Measurements from ENCODE around the gene KCNK13.
"Not testable (repeated sequence)": the region's sequence is repeated elsewhere in the genome, so short reads cannot be mapped to it uniquely, and the experiment has no call there.

KCNK13 gene

GRCh38 chr14:90061685-90062126 is at the start of gene KCNK13:
Gene KCNK13 (plus strand): TSS chr14:90061994. CDS start chr14:90062206, 212 bp downstream.
- peak; percentile 74 for DNase-seq

GRCh38 chr14:90017371-90017770 is 44.4 kb upstream of the KCNK13 start:
- no peak for DNase-seq

- no peak for DNase-seq
These were observed 41.8 kb upstream of the KCNK13 start for GRCh38 chr14:90019824-90020523.

- DNase-seq: peak; percentile 63
These were observed 38.5 kb upstream of the KCNK13 start for GRCh38 chr14:90023176-90023896.

GRCh38 chr14:90024910-90025309 is 36.9 kb upstream of the KCNK13 start:
- no peak for DNase-seq

- not testable (repeated sequence) for DNase-seq
These were observed 35.2 kb upstream of the KCNK13 start for GRCh38 chr14:90026608-90027007.

- no peak for DNase-seq
These were observed 34.0 kb upstream of the KCNK13 start for GRCh38 chr14:90027842-90028241.

- DNase-seq: no peak
These were observed 27.6 kb upstream of the KCNK13 start for GRCh38 chr14:90034156-90034555.

GRCh38 chr14:90034835-90035525 is 26.8 kb upstream of the KCNK13 start:
- no peak for DNase-seq

- DNase-seq: no peak
These were observed 22.4 kb upstream of the KCNK13 start for GRCh38 chr14:90039253-90040010.

GRCh38 chr14:90040411-90040810 is 21.4 kb upstream of the KCNK13 start:
- DNase-seq: no peak

- no peak for DNase-seq
These were observed 19.1 kb upstream of the KCNK13 start for GRCh38 chr14:90042496-90043252.

- no peak for DNase-seq
These were observed 16.2 kb upstream of the KCNK13 start for GRCh38 chr14:90045616-90046015.

GRCh38 chr14:90049390-90049789 is 12.4 kb upstream of the KCNK13 start:
- no peak for DNase-seq

GRCh38 chr14:90050271-90050670 is 11.5 kb upstream of the KCNK13 start:
- peak; percentile 82 for DNase-seq

GRCh38 chr14:90053044-90053443 is 8.8 kb upstream of the KCNK13 start:
- DNase-seq: no peak

GRCh38 chr14:90054803-90055202 is 7.0 kb upstream of the KCNK13 start:
- DNase-seq: peak; percentile 12

GRCh38 chr14:90056826-90057225 is 5.0 kb upstream of the KCNK13 start:
- peak; percentile 41 for DNase-seq

GRCh38 chr14:90058876-90059458 is 2.8 kb upstream of the KCNK13 start:
- DNase-seq: no peak

- peak; percentile 93 for DNase-seq
These were observed 1.4 kb upstream of the KCNK13 start for GRCh38 chr14:90060312-90060964.
